NB4 (cell line): ENCODE data around the gene IGFBP5.

ENCODE experiments used
- MYC ChIP-seq: IDR thresholded peaks from 2 replicates; pipeline ENCODE4 v1.6.1; 2011; ENCODE audit warnings: low read depth, low read length
- POLR2A ChIP-seq: IDR thresholded peaks from 2 replicates; pipeline ENCODE4 v1.6.1; 2011; ENCODE audit warnings: mild to moderate bottlenecking; ENCODE audit not compliant: insufficient read length; ENCODE audit errors: extremely low read depth
- TF ChIP-seq, protein P1 (sequence below): IDR thresholded peaks from one replicate; pipeline ENCODE4 v1.5.1; 2012; ENCODE audit warnings: low read depth, low read length

DNA sequence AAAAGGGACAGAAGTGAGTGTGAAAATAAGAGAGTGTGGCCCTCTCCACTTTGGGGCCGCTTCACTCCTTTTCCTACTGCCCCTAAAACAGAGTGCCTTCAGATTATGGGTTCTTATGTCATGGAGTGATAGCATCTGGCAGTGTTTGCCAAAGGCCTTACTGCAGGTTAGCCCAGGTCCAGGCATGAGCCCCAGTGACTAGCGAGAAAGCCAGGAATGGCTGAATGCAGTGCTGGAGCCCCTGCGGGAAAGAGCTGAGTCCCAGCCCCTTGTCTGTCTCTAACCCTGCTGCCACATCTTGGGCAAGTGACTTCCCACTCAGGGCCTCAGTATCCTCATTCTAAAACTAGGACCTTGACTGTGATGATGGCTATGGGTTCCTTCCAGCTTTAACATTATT is 6.0 kb downstream of the IGFBP5 start:
- TF ChIP-seq, protein P1, sequence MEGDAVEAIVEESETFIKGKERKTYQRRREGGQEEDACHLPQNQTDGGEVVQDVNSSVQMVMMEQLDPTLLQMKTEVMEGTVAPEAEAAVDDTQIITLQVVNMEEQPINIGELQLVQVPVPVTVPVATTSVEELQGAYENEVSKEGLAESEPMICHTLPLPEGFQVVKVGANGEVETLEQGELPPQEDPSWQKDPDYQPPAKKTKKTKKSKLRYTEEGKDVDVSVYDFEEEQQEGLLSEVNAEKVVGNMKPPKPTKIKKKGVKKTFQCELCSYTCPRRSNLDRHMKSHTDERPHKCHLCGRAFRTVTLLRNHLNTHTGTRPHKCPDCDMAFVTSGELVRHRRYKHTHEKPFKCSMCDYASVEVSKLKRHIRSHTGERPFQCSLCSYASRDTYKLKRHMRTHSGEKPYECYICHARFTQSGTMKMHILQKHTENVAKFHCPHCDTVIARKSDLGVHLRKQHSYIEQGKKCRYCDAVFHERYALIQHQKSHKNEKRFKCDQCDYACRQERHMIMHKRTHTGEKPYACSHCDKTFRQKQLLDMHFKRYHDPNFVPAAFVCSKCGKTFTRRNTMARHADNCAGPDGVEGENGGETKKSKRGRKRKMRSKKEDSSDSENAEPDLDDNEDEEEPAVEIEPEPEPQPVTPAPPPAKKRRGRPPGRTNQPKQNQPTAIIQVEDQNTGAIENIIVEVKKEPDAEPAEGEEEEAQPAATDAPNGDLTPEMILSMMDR: no peak
- TF ChIP-seq MYC: no peak
- TF ChIP-seq POLR2A: no peak
